Epithelial cell of prostate (primary cell): ENCODE data around the gene CALCOCO2.
A peak's percentile ranks its signal among the peaks of the same experiment; 100 is the strongest.
"Not testable (repeated sequence)": the region's sequence is repeated elsewhere in the genome, so short reads cannot be mapped to it uniquely, and the experiment has no call there.

Source experiments
- DNase-seq: peaks from one replicate; pipeline ENCODE4 v3.0.0-alpha.2; 2011; ENCODE audit warnings: low read depth, low spot score
- H3K27ac ChIP-seq: fragments of 450-650 bp; 2 replicates; pipeline ENCODE4 v1.5.1; 2017; ENCODE audit warnings: mild to moderate bottlenecking

Gene CALCOCO2

GRCh38 chr17:48830840-48831548 lies at the start of gene CALCOCO2:
CALCOCO2 (plus strand) TSS chr17:48831035; CDS start chr17:48841708, 10,673 bp downstream.
- peak within 1 kb of the TSS; percentile 53 for H3K27ac ChIP-seq
- DNase-seq, result peak; percentile 62

GRCh38 chr17:48787828-48788227 lies 43.0 kb upstream of the CALCOCO2 start:
- no peak for DNase-seq
- H3K27ac ChIP-seq, result no peak overlapping the region

GRCh38 chr17:48790607-48791127 lies 40.2 kb upstream of the CALCOCO2 start:
- DNase-seq, result no peak
- no peak overlapping the region for H3K27ac ChIP-seq

- no peak overlapping the region for H3K27ac ChIP-seq
- peak; percentile 52 for DNase-seq
These were observed 39.5 kb upstream of the CALCOCO2 start for GRCh38 chr17:48791128-48792032.

- H3K27ac ChIP-seq, result no peak overlapping the region
- DNase-seq, result no peak
These were observed 38.6 kb upstream of the CALCOCO2 start for GRCh38 chr17:48792033-48792798.

GRCh38 chr17:48795444-48796162 lies 35.2 kb upstream of the CALCOCO2 start:
- no peak overlapping the region for H3K27ac ChIP-seq
- DNase-seq, result no peak

- DNase-seq, H3K27ac ChIP-seq: not testable (repeated sequence)
These were observed 34.7 kb upstream of the CALCOCO2 start for GRCh38 chr17:48796163-48796522.

- no peak overlapping the region for H3K27ac ChIP-seq
- no peak for DNase-seq
These were observed 31.6 kb upstream of the CALCOCO2 start for GRCh38 chr17:48799069-48799723.

GRCh38 chr17:48800626-48801217 lies 30.1 kb upstream of the CALCOCO2 start:
- no peak for DNase-seq

GRCh38 chr17:48804936-48805411 lies 25.9 kb upstream of the CALCOCO2 start:
- DNase-seq, result no peak
- no peak overlapping the region for H3K27ac ChIP-seq

More at GRCh38 chr17:48800626-48801217, 30.1 kb upstream of the CALCOCO2 start:
- no peak overlapping the region for H3K27ac ChIP-seq

GRCh38 chr17:48809182-48809581 lies 21.7 kb upstream of the CALCOCO2 start:
- no peak overlapping the region for H3K27ac ChIP-seq
- DNase-seq, result no peak

- no peak for DNase-seq
- H3K27ac ChIP-seq, result no peak overlapping the region
These were observed 18.8 kb upstream of the CALCOCO2 start for GRCh38 chr17:48812001-48812400.

GRCh38 chr17:48814504-48814903 lies 16.3 kb upstream of the CALCOCO2 start:
- no peak overlapping the region for H3K27ac ChIP-seq
- no peak for DNase-seq

GRCh38 chr17:48815311-48815710 lies 15.5 kb upstream of the CALCOCO2 start:
- DNase-seq, result no peak
- no peak overlapping the region for H3K27ac ChIP-seq

- no peak for DNase-seq
These were observed 14.4 kb upstream of the CALCOCO2 start for GRCh38 chr17:48816438-48816773.

GRCh38 chr17:48816774-48817590 lies 13.9 kb upstream of the CALCOCO2 start, which contains the start of gene TTLL6:
TTLL6 (minus strand) TSS chr17:48817229; CDS start chr17:48817072, 157 bp downstream.
- no peak within 1 kb of the TSS for H3K27ac ChIP-seq
- peak; percentile 29 for DNase-seq

More at GRCh38 chr17:48816438-48816773, 14.4 kb upstream of the CALCOCO2 start:
- H3K27ac ChIP-seq, result no peak overlapping the region

GRCh38 chr17:48818361-48818841 lies 12.4 kb upstream of the CALCOCO2 start:
- no peak for DNase-seq
- no peak overlapping the region for H3K27ac ChIP-seq

- H3K27ac ChIP-seq, result no peak overlapping the region
- DNase-seq, result no peak
These were observed 11.4 kb upstream of the CALCOCO2 start for GRCh38 chr17:48819466-48819865.
